HG03097 (cell line): Measurements from ENCODE around the gene SLC13A1.

Experiments
- ATAC-seq: cut with Tn5 transposase; IDR thresholded peaks from one replicate; pipeline ENCODE4 v1.9.1; 2021; ENCODE audit not compliant: unreplicated experiment, low FRiP score

The SLC13A1 gene

DNA sequence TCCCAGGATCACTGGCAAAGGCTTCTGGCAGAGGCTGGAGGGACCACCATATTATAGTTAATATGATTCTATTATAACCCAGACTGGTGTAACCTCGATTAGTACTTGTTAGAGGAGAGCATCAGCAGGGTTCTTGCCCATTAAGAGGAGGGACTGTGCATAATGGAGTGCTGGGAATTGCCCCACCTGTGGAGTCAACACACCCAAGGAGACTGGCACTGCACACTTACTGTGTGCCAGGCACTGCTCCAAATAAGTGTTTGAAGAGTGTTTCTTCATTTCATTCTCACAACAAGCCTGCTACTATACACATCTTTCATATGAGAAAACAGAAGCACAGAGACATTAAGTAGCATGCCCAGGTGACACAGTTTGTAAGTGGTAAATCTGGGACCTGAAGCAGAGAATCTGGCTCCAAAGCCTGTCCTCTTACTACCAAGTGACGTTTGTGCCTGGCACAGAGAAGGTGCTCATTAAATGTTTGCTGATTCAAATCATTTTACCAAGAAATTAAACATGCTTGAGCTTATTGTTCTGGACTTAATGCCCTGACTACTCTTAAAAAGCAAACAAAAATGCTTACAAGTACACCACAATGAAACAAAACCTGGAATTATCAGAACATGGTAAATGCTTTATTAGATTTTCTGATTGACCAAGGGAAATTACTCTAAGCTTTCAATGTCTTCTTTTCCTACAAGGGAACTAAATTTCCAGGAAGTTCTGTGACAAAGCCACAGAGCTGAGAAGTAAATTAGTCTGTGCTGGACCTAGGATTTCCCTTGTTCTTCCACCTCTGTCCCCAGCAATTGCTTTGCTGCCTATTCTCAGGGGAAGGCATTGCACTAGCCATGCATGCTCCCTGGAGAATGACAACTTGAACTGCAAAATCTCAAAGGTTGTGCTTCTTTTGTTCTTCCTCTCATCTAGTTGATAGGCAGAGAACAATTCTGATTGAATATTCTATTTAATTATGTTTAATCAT lies 809 bp downstream of the SLC13A1 start:
- ATAC-seq, result no peak

DNA sequence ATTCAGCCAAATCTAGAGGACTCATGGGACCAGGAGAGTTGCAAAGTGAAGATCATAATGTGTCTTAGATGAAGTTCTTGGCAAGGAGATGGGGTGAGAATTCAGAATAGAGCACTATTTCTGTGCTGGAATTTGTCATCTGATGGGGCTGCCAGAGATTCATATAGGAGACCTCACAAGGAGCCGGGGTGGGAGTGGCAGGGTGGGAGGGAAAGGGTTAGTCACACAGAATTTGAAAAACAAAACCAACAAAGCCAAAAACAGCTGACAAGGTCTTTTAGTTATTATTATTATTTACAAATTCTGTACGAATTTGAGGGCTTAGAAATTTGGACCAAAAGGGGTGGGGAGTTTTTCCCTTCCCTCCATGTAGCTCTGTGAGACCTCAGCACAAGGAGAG lies 1.7 kb downstream of the SLC13A1 start:
- ATAC-seq, result no peak

DNA sequence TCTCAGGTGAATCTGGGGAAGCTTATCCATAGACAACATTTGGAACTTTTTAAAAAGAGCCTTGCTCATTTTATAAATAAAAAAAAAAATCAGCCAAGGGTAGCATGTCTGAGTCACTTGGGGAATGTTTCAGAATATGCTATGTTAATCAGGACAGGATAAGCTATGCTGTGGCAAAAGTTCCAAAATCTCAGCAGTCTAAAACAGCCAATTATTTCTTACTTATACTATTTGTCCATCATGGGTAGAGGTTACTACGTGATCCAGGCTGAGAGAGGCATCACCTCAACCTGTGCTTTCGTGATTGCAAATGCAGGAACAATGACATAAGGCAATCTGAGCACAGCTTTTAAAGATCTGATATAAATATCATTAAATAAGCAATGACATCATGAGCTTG lies 6.5 kb downstream of the SLC13A1 start:
- no peak for ATAC-seq

DNA sequence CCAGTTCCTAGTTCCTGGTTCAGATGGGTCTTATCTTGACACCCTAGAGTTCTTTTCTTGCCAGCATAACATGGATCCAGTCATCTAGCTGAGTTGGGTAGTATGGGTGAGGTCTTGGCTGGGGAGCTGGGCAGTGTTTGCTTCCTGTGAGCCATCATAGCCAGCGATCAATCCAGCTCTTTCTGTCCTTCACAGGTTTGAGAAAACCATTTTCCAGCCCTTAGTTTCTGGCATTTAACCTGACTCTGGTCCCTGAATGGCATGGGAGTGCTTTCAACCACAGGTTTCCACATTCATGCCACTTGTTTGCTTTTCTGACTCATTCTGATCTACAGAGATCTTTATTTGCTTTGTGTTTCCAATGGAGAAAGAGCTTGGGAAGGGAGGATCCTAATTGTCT lies 8.6 kb downstream of the SLC13A1 start:
- no peak for ATAC-seq

DNA sequence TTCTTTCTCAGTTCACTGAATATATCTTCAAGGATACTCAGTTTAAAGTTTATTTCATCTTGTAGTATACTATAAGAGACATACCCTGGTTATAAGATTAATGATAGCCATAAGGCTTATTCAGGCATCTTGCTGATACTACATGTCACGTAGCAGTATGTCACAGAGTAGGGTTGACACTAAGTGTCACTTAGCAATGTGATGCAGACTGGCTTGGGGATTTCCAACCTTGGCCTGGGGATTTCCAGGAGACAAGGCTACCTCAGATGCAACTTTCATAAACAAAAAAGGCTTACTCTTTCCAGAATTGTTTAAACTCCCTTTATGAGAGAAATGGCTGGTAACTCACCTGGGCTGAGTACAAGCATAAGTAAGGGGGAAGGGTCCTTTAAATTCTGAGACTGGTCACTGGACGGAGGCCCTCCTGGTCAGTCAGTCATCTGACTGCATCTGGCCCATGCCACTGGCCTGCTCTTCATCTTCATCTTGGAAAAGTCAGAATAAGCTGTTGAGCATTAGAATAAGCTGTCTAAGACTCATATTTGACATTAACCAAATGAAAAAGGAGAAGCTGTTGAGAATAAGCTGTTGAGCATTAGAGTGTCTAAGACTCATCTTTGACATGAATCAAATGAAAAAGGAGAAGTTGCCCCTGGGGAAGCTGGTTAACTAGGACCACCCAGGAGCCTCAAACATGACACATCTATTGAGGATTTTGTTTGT lies 9.5 kb downstream of the SLC13A1 start:
- ATAC-seq, result peak; percentile 97

DNA sequence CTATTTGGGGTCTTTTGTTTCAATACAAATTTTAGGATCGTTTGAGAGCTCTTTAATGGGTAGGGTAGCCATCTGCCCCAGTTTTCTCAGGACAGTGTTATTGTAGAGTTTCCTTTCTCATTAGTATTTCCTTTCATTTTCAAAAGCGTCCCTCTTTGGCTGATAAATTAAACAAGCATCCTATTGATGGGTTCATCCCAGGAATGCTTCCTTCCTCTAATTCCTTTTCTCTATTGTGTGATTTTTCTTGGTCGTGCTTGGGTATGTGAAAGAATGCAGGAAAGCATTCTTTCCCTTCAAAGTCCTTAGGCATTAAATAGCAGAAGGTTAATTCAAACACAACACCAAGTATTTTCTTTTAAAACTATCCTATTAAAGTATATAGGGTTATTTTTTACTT lies 14.0 kb downstream of the SLC13A1 start:
- no peak for ATAC-seq

DNA sequence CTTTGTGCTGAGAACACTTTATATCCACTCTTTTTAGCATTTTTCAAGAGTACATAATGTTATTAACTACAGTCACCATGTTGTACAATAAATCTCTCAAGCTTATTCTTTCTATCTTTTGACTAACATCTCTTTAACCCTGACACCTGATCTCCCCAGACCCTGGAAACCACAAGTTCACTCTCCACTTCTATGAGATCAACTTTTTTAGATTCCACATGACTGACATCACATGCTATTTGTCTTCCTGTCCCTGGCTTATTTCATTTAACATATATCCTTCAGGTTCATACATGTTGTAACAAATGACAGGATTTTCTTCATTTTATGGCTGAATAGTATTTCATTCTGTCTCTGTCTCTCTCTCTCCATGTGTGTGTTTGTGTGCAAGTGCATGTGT lies 15.5 kb downstream of the SLC13A1 start:
- no peak for ATAC-seq

DNA sequence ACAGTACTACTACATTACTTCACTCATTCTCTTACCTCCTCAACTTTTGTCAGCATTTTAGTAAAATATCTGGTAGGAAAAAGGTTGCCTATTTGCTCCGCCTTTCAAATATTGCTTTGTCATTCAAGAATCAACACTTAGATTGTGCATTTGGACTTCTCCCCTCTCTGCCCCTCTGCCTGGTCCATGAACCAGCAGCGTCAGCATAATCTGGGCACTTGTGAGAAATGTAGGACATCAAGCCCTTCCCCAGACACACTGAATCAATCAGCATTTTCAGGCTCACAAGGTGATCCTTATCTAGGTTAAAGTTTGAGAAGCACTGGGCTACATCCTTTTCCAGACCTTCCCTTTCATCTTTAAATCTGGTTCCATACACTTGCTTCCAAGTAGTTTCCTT lies 16.3 kb downstream of the SLC13A1 start:
- no peak for ATAC-seq

DNA sequence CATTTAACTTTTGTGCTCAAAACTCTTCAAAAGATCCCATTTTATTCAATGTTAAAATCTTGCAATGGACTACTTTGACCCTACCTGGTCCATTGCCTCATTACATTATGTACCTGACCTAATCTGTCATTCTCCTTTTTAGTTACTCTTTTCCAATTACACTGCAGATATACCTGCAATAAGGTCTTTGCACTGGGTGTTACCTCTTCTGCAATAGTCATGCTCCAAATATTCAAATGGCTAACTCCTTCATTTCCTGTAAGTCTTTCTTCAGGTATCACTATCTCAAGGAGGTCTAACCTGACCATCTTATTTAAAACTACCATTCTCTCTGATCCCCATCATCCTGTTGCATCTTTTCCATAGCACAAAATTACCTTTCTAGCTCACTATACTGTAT lies 22.3 kb downstream of the SLC13A1 start:
- no peak for ATAC-seq

DNA sequence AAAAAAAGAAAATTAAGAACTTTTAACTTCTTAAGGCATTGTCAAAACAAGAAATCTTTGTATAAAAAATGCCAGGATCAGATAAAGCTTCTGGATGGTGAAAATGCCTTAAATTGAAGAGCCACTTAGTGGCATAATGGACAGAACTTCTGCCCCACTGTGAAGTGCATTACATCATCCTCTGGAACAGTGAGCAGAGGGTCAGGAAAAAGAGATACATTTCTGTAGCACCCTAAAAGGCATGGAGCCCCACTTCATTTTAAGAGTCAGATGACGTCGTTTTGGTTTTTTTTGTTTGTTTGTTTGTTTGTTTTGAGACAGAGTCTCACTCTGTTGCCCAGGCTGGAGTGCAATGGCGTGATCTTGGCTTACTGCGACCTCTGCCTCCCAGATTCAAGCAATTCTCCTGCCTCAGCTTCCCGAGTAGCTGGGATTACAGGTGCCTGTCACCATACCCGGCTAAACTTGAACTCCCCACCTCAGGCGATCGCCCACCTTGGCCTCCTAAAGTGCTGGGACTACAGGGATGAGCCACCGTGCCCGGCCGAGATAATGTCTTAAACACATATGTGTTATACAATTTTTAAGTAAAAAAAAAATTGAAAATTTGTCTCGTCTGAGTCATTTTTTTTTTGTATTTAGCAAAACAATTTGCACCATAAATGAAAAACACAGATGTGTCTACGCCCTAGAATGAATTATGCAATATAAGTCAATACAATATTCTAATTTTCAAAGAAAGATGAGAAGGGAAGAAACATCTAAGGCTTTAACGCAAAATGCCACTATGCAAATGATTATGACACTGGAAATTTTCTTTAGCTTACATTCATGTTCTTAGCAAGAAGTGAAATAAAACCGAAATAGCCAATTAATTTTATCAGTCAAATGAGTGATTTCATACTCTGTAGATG lies 29.2 kb downstream of the SLC13A1 start:
- no peak for ATAC-seq

DNA sequence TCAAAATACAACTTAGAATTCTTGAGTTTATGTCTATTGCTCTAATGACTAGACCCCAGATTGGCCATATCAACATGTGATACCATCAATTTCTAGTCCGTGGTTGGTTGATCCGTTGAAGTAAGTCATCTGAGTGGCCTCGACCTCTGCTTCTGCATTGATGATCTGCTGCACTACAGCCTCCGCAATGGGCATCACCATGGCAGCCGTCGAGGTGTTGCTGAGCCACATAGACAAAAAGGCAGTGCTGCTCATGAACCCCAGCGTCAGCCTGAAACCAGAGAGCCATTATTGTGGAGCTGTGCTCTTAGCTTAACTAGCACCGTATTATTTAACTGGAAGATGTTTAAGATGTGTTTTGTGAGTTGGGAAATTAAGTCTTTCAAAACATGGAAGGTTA lies 30.7 kb downstream of the SLC13A1 start:
- ATAC-seq, result no peak

DNA sequence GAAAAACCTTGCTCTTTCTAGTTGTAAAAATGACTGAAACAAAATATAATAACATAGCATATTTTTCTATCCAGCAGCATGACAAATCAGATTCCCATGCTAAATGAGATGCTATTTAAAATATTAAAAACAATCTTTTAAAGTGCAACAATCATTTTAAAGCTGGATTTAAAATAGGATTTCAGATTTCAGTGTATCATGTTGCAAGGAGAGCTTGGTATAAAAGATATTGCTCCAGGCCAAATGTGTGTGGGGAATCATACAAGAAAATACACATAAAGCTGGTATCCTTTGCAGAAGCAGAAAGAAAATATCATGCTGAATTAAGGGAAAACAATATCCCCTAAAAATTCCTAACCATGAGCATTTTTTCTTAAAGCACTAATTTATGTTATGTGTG lies 42.2 kb downstream of the SLC13A1 start:
- ATAC-seq, result no peak

DNA sequence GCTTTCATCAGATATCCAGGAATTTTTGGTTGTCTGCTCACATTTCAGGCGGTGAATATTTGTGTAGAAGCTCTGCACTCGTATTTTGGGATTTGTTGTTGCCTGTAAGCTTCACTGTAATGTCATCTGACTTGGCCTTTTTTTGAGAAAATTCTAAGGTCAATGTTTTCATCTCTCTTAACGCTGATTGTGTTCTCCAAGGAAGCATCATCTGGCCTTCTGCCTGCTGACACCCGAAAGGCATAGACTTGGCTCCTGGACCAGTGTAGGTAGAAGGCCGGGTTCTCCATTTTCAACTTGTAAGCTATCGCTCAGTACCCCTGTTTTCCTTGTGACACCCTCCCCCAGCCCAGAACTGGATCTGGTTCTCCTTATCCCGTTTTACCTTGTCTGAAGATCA lies 44.2 kb downstream of the SLC13A1 start:
- ATAC-seq, result no peak

DNA sequence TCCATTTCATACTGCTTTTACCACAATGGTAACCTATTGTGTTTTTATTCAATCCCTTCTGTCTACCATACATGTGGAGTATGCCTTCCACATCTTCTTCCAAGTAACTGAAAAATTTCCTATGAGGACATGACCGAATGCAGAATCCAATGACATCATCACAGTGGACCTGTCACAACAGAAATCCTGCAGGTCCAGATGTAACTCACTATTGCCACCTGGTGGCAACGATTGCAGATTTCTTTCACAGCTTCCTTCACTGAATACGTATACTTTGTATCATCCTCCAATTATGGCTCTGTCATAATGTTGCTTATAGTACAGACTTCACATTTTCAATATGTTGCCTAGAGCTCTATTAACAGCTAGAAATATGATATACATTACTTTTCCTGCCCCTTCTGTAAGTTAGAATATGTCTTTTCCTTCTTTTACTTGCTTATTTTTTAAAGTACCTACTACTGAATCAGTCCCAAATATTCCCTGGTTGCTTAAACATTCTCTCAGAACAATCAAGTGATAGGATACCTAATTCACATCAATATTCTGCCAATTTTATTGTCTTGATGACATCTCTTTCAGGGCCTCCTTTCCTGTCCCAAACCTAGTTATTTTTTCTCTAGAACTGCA lies 45.4 kb downstream of the SLC13A1 start:
- ATAC-seq, result peak; percentile 88

DNA sequence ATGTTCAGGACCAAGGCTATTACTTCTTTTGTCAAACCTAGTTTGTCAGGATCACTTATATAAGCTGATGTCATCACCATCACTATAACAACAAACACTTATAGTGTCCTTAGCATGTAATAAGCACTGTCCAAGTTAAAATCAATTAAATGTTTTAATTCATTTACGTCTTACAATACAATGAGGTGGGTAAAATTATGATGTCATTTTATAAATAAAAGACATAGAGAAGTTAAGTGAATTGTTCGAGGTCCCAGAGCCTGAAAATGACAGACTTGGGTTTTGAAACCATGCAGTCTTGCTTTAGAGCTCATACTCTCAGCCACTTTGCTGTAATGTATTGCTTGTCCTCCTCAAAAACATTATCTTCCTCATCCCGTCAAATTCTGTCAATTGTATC lies 48.3 kb downstream of the SLC13A1 start:
- no peak for ATAC-seq

DNA sequence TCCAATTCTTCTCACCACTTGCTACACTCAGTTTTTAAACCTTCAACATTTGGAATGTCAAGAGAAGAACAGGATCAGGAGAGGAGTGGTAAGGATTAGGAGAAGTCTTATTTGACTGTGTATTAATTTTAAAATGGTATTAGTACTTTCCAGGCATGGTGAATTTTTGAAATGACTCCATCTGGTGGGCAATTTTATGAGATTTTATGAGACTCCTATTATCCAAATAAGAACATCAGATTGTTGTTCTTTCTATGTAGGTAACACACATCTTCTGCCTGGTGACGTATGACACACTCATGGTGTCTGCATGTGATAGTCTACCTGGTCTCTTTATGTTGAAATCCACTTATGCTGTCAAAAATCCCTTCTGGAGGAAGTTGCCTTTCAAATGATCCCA lies 51.0 kb downstream of the SLC13A1 start:
- no peak for ATAC-seq

DNA sequence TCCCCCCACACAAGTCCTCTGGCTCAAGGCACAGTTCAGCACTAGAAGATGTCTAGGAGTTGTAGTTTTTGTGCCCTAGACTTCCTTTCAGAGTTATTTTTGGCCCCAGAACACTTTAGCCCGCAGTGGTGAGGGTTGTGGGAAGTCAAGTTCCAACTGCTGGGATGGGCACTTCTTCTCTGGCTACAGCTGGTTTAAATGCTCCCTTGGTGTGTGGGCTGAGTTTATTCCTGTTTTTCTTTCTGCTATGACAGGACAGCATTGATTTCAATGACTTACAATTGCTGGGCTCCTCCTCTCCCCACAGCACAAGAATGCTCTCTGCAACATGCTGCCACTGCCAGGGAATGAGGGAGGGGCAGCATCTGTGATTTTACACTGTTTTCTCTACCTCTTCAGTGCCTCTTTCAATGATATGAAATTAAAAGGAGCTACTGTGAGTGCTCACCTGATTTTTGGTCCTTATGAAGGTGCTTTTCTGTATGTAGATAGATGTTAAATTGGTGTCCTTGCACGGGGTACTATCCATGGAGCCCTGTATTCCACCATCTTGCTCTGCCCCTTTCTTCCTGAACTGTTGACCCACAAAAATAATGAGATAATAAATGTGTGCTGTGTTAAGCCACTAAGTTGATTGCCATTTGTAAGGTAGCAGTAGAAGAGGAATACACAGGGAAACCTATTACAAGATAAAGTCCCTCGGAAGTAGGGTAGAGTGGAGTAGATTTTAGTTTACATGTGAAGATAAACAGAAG lies 56.3 kb downstream of the SLC13A1 start:
- no peak for ATAC-seq

DNA sequence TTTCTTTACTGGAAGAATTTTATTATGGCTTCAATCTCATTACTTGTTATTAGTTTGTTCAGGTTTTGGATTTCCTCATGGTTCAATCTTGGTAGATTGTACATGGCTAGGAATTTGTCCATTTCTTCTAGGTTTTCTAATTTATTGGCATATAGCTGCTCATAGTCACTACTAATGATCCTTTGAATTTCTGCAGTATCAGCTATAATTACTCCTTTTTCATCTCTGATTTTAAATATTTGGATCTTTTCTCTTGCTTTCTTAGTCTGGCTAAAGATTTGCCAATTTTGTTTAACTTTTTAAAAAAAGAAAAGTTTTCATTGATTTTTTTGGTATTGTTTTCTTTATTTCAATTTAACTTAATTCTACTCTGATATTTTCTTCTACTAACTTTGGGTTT lies 59.2 kb downstream of the SLC13A1 start:
- no peak for ATAC-seq

DNA sequence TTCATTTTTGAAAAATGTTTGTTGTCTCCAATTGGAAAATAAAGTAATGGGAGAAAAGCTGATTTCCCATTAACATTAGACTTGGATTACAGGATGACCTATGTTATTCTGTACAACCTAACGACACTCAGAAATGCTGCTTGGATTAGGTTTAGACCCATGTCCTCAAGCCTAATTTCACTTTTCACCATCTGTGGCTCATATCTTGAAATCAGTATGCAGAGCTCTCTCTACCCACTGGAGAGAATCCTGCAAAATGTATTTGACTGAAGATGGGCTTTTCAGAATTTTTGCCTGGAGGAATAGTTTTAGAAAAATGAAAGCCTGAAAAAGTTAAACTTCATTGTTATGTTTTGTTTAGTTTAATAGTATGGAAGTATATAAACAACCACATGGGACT lies 63.8 kb downstream of the SLC13A1 start:
- ATAC-seq, result no peak

DNA sequence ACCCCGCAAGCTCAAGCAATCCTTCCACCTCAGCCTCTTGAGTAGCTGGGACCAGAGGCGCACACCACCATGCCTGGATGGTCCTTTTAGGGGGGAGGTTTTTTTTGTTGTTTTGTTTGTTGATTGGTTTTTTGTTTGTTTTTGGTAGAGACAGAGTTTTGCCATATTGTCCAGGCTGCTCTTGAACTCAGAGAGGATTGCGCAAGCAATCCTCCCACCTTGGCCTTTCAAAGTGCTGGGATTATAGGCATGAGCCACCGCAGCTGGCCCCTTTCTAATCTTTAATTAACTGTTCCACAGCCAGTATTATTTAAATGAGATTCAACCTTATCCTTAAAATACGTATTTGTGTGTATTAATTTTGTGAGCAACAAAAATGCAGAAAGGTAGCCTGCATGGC lies 65.8 kb downstream of the SLC13A1 start:
- ATAC-seq, result no peak
